Measurements from ENCODE around the gene PRKCD.

PRKCD gene

GRCh38 chr3:53185761-53186465 lies 24.9 kb downstream of the PRKCD start:
- in situ Hi-C loops (cut with MboI; ENCODE audit: low sequenced_read_pairs): no loop called here

GRCh38 chr3:53186726-53187125 lies 25.7 kb downstream of the PRKCD start:
- in situ Hi-C loops (cut with MboI; ENCODE audit: low sequenced_read_pairs): no loop called here

- in situ Hi-C loops (cut with MboI; ENCODE audit: low sequenced_read_pairs): no loop called here
Observed at GRCh38 chr3:53187430-53187829, 26.4 kb downstream of the PRKCD start.

GRCh38 chr3:53188136-53188685 lies 27.2 kb downstream of the PRKCD start:
- in situ Hi-C loops (cut with MboI; ENCODE audit: low sequenced_read_pairs): no loop called here

- in situ Hi-C loops (cut with MboI; ENCODE audit: low sequenced_read_pairs): no loop called here
Observed at GRCh38 chr3:53188720-53189119, 27.7 kb downstream of the PRKCD start.

DNA sequence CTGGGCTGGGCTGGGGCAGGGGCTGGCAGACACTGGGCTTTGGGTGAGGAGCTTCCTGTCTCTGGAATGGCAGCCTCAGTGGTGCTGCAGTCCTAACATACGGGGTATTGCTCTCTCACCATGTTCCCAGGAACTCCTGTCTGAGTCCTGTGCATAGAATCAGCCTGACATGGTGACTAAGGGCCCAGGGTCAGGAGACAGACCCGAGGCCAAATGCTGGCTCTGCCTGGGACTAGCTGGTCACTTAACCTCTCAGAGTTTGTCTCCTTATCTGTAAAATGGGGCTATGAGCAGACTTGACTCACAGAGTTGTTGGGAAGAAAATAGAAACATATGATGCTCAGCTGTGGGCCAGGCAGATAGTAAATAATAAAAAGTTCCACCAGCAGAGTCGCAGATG lies 28.3 kb downstream of the PRKCD start:
- in situ Hi-C loops (cut with MboI; ENCODE audit: low sequenced_read_pairs): no loop called here

GRCh38 chr3:53190659-53191058 lies 29.6 kb downstream of the PRKCD start:
- in situ Hi-C loops (cut with MboI; ENCODE audit: low sequenced_read_pairs): no loop called here

DNA sequence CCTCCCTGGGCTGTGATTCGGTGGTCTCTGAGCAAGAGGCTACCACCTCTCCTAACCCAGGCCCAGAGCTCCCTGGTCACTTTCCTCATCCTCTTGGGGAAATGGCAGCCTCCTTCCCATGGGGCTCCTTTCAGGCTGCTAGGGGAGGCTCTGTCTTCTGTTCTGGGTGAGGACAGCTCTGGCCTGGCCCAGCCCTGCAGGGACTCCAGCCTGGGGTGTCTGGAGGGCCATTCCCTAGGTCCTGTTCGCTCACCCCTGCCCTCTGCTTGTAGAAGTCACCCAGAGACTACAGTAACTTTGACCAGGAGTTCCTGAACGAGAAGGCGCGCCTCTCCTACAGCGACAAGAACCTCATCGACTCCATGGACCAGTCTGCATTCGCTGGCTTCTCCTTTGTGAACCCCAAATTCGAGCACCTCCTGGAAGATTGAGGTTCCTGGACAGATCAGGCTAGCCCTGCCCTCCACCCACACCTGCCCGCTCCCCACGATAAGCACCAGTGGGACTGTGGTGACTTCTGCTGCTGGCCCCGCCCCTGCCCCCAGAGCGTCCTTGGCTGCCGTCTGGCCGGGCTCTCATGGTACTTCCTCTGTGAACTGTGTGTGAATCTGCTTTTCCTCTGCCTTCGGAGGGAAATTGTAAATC lies 30.9 kb downstream of the PRKCD start:
- in situ Hi-C loops (cut with MboI; ENCODE audit: low sequenced_read_pairs): no loop called here

DNA sequence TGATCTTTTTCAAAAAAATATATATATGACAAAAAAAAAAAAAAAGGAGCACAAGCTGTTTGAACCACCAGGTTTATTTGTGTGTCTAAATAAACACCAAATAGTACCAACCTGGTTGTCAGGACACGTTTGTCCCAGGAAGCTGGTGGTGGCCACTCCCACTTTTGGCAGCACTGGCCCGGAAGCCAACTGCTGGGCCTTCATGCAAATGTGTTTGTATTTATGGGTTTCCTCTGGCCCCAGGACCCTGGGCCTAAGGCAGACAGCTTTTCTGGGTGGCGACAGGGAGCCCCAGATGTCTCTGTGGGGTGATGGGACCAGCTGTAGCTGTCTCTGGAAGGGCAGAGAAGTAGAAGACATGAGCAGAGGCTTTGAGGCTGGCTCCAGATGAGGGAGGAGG lies 31.6 kb downstream of the PRKCD start:
- in situ Hi-C loops (cut with MboI; ENCODE audit: low sequenced_read_pairs): no loop called here

DNA sequence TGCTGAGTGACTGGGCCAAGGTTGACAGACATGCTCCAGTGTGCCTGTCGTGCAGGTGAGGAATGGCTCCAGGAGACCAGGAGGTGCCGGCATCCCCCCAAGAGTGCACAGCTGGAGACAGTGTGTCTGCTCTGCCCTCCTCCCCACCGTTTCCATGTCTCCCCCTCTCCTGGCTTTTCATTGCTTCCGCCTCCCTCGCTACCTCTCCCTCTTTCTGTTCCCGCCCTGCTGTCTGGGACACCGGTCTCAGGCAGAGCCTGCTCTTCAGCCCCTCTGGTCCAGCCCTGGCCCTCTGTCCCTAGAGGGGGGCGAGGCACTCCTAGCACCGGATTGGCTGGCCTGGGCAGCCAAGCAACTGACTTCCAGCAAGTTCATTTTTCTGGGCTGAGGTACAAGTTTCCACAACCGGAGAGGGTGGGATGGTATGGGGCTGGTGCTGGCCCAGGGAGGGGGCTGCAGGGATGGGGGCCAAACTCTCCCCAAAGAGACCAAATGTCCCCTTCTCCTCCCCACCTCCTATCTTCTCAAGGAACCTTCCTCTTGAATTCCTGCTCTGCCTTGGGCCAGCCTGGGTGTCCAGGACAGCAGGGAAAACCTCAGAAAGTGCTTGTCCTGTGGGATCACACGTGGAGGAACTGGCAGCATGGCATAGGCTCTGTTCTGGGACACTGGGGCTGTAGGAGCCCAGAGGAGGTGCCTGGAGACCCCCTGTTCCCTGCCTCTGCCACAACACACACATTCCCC lies 32.6 kb downstream of the PRKCD start:
- in situ Hi-C loops (cut with MboI; ENCODE audit: low sequenced_read_pairs): no loop called here

- in situ Hi-C loops (cut with MboI; ENCODE audit: low sequenced_read_pairs): loop anchor here (5.0 kb wide), 1 partner anchor 77 kb away; no protein-coding TSS in a partner anchor
Observed at GRCh38 chr3:53194210-53195065, 33.4 kb downstream of the PRKCD start.

DNA sequence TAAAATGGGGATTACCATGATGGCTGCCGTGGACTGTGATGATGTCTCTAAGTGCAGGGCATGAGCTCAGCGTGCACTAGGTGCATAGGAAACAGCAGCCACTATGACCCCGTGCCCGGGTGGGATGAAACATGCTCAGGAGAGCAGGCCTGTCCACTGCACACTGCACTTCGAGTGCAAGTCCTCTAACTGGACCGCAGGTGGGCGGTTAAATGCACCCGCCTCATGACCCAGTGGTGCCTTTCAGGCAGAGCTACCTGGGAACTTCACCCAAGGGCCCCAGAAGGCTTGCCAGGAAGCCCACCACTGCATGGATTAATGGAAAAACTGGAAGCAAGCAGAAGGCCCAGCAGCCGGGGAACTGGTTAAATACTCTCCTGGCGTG lies 34.0 kb downstream of the PRKCD start:
- in situ Hi-C loops (cut with MboI; ENCODE audit: low sequenced_read_pairs): loop anchor here (5.0 kb wide), 1 partner anchor 78 kb away; no protein-coding TSS in a partner anchor

DNA sequence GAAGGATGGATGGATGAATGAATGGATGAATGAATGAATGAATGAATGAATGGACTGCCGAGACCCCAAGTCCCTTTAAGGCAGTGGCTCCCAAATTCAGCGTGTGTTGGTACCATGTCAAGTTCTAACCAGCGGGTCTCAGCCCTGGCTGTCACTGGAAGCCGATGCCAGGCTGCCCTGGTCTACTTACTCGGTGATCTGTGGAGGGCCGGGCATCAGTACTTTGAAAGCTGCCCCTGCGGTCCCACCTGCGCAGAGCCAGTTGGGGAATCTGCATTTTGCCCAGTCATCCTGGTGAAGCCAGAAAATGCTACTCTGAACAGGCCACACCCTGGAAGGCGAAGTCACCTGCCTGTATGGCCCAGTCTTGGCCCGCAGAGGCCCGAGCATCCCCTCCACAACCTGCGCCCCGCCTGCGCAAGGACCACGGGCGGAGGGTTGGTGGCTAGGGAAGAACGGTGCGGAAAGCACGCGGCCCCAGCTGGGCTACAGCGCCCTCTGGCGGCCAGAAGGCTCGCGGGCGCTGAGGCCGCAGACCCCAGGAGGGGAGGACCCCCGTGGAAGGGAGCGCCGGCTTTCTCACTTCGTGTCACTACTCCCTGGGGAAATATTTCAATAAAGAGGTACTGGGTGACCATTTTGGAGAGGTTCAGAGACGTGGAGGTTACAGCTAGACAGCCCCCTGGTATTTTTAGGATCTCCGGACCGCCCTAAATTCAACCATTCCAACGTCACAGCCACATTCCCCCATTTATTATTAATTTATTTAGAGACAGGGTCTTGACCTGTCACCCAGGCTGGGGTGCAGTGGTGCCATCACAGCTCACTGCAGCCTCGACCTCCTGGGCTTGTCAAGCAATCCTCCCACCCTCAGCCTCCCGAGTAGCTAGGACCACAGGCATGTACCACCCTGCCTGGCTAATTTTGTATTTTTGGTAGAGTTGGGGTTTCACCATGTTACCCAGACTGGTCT lies 34.9 kb downstream of the PRKCD start:
- in situ Hi-C loops (cut with MboI; ENCODE audit: low sequenced_read_pairs): loop anchor here (5.0 kb wide), 1 partner anchor 79 kb away; no protein-coding TSS in a partner anchor

DNA sequence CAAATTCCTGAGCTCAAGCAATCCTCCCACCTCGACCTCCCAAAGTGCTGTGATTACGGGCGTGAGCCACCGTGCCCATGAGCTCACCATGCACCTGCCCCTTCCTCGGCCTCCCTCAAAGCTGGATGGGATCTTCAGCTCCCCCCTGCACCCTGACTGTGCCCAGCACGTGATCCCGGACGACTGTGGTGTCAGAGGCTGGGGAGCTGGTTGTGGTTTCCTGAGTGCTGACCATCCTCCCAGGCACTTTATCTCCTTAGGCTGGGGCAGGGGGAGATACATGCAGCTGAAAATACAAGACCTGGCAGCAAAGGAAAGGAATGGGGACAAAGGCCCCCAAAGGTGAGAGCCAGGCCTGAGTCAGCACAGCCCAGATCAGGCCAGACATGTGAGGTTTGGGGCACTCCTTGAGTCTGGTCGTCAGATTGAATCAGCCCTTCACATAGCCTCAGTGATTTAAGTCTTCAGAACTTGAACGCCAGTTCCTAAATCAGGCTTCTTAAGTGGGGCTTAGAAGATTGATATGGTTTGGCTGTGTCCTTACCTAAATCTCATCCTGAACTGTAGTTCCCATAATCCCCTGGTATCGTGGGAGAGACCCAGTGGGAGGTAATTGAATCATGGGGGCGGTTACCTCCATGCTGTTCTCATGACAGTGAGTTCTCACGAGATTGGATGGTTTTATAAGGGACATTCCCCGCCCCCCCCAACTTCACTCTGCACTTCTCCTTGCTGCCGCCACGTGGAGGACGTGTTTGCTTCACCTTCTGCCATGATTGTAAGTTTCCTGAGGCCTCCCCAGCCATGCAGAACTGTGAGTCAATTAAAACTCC lies 35.8 kb downstream of the PRKCD start:
- in situ Hi-C loops (cut with MboI; ENCODE audit: low sequenced_read_pairs): loop anchor here (5.0 kb wide), 1 partner anchor 79 kb away; no protein-coding TSS in a partner anchor

GRCh38 chr3:53198256-53198977 lies 37.4 kb downstream of the PRKCD start:
- in situ Hi-C loops (cut with MboI; ENCODE audit: low sequenced_read_pairs): loop anchor here (5.0 kb wide), 1 partner anchor 81 kb away; no protein-coding TSS in a partner anchor

DNA sequence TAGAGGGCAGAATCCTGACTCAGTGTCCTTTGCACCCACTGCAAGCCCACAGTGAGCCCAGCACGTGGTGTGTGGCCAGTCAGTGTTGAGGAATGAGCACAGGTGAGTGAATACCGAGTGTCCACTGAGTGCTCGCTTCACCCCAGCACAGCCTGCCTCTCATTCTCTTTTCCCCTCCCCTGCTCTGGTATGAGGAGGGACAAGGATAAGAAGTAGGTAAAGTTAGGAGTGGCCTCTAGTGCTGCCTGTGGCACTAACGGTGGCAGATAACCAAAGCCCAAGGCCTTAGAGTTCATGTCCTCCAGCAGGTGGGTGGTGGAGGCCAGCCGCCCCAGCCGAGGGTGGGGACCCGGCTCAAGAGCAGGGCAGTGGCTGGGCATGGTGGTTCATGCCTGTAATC lies 38.0 kb downstream of the PRKCD start:
- in situ Hi-C loops (cut with MboI; ENCODE audit: low sequenced_read_pairs): loop anchor here (5.0 kb wide), 1 partner anchor 82 kb away; no protein-coding TSS in a partner anchor

- in situ Hi-C loops (cut with MboI; ENCODE audit: low sequenced_read_pairs): loop anchor here (5.0 kb wide), 1 partner anchor 83 kb away; no protein-coding TSS in a partner anchor
Observed at GRCh38 chr3:53199834-53200233, 38.8 kb downstream of the PRKCD start.

Data from HL-60/S4 (cell line).